Mucosa of rectum (tissue), 2 donors: ENCODE measurements around the gene CA12.

Source experiments
- H3K27ac ChIP-seq, 2 donors: one replicate each; pipeline ENCODE4 v1.7.0; 2013; ENCODE audit warnings: inconsistent platforms in 2 of 2, low read depth in 2 of 2, low read length in 2 of 2
- H3K27me3 ChIP-seq, 2 donors: one replicate each; pipeline ENCODE4 v1.7.0; 2013; ENCODE audit warnings: low read length in 2 of 2; ENCODE audit not compliant: control insufficient read depth in 2 of 2, insufficient read depth in 2 of 2
- H3K36me3 ChIP-seq, 2 donors: one replicate each; pipeline ENCODE4 v1.7.0; 2013; ENCODE audit warnings: low read length in 2 of 2; ENCODE audit not compliant: control insufficient read depth in 2 of 2, insufficient read depth in 2 of 2
- H3K4me1 ChIP-seq, 2 donors: one replicate each; pipeline ENCODE4 v1.7.0; 2013; ENCODE audit warnings: low read length in 2 of 2, mild to moderate bottlenecking in 1 of 2; ENCODE audit not compliant: control insufficient read depth in 2 of 2, insufficient read depth in 2 of 2
- H3K4me3 ChIP-seq, 2 donors: one replicate each; pipeline ENCODE4 v1.7.0; 2013; ENCODE audit warnings: low read length in 2 of 2
- H3K9ac ChIP-seq, 2 donors: one replicate each; pipeline ENCODE4 v1.7.0; 2013; ENCODE audit warnings: low read length in 2 of 2, low read depth in 1 of 2, mild to moderate bottlenecking in 1 of 2
- H3K9me3 ChIP-seq, 2 donors: one replicate each; pipeline ENCODE4 v1.7.0; 2013; ENCODE audit warnings: low read length in 2 of 2; ENCODE audit not compliant: control insufficient read depth in 2 of 2
- donor health status: healthy.
- donor health status: Normal muscosa, but diverticular disease.

Gene CA12

DNA sequence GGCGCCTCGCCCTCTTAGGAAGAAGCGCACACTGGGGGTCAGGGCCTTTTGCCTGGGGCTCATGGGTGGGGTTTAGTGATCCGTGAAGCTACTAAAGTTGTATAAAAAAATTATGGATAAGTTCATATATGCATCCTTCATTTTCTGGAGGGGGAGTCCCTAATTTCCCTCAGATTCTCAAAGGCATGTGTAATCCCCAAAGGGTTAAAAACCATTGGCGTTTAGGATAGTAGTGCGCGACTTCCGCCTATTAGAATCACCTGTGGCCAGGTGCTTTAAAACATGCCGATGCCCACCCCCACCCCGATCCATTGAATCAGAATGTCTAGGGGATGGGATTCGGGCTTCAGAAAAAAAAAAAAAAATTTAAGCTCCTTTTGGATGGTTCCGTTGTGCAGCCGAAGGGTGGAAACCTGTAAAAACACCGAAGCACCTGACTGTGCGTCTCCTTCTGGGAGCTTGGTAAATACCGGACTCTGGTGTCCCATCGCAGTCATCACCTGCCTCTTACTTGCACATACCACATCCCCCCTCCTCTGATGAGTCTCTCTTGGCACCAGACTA is 103.7 kb downstream of the CA12 start:
- H3K27me3 ChIP-seq: no peaks in the 10 kb centered on the region
- peaks cover 8 to 9% of the 10 kb centered on the region in 2 donors for H3K4me1 ChIP-seq
- H3K27ac ChIP-seq: peak overlapping the region; percentile 66 to 68
- no peaks in the 10 kb centered on the region for H3K9me3 ChIP-seq
- H3K9ac ChIP-seq: peak overlapping the region; percentile 65 to 83
- H3K36me3 ChIP-seq: no peaks in the 10 kb centered on the region
- peak overlapping the region; percentile 67 to 79 for H3K4me3 ChIP-seq

DNA sequence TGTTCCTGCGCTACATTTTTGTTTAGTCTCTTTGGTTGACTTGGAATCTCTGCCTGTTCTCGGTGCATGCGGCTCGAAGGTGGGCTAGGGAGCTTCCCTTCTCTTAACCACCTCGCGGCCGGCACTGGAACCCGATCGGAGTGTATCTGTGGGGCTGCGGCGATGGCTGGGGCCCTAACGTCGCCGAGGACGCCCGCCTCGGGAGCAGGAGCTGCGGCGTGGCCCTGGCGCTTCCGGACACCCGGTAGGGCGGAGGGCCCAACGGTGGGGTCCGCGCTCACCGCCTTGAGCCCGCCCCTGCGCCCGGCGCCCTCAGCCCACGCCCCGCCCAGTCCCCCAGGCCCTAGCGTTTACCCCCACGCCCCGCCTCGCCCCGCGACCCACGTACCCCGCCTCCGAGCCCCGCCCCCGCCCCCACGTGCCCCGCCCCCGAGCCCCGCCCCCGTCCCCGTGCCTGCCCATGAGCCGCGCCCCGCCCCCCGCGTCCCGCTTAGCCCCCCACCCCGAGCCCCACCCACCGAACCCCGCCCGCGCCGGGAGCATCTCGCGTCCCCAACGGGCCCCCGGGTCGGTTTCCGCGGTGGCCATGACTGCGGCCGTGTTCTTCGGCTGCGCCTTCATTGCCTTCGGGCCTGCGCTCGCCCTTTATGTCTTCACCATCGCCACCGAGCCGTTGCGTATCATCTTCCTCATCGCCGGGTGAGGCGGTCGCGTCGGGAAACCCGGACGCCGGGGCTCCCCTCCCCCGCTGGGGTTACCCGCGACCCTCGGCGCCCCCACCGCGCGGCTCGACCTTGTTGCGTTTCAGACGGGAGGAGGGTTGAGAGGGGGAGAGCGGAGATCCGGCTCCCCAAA is 104.4 kb downstream of the CA12 start, which contains the start of gene APH1B:
APH1B (plus strand) TSS at position 568 of the 855 bp plus-strand sequence; CDS start at position 587, 19 bp downstream.
- Histone ChIP-seq H3K36me3 (no peaks in the 10 kb centered on the region), H3K4me3 (peak within 1 kb of the TSS; percentile 69 to 86), H3K27ac (peak within 1 kb of the TSS; percentile 66 to 71), H3K9ac (peak within 1 kb of the TSS; percentile 83 to 85), H3K4me1 (peaks cover 8 to 9% of the 10 kb centered on the region in 2 donors), H3K9me3 (no peaks in the 10 kb centered on the region), H3K27me3 (no peaks in the 10 kb centered on the region)

DNA sequence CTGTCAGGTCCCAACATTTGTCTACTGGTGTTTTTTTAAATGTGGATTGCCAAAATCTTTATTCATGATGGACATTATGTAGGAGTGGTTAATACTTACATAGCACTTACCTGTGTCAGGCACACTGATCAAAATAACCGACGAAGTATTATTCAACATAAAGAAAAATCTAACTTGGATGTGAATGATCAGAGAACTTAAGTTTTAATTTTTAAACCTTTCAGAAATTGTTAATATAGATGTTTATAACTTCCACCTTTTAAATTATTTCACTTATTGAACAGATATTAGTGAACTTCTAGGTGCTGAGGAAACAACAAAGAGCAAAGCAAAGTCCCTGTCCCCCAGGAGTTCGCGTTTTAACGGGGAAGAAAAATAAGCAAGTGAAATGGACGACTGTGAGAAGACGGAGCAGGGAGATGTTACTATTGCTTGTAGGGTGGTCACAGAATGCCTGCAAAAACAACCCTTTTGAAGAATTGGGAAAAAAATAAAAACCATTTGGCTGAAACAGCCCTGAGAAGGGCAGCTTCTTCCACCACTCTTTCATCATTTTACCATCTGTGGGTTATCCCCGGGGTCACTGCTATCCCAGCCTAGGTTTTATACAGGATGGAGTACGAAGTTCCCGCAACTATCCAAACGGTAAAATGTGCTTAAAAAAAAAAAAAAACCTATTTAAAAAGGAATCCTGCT is 105.2 kb downstream of the CA12 start:
- H3K36me3 ChIP-seq: no peaks in the 10 kb centered on the region
- peak overlapping the region; percentile 62 to 71 for H3K27ac ChIP-seq
- peaks cover 8 to 9% of the 10 kb centered on the region in 2 donors for H3K4me1 ChIP-seq
- H3K4me3 ChIP-seq: peak overlapping the region; percentile 69 to 86
- H3K9me3 ChIP-seq: no peaks in the 10 kb centered on the region
- H3K9ac ChIP-seq: peak overlapping the region; percentile 80 to 85
- no peaks in the 10 kb centered on the region for H3K27me3 ChIP-seq

DNA sequence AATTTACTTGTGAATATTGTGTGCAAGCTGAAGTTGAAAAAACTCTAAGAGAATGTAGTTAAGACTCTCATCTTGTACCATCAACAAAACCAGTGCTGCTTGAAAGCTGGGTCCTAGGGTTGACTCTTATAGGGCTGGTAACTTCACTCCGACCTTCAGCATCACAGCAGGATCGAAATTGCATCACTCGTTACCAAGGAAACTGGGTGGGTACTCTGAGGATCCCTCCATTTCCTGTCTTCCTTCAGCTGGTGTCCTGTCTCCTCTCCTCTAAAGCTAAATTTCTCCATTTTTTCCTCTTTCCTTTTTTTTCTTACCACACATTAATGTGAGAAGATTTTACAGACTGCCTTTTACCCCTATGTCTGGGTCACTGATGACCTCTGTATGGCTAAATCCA is 107.2 kb downstream of the CA12 start:
- no peak overlapping the region for H3K4me3 ChIP-seq
- H3K36me3 ChIP-seq: peaks cover 0 to 3% of the 10 kb centered on the region in 2 donors
- H3K27ac ChIP-seq: no peak overlapping the region
- no peaks in the 10 kb centered on the region for H3K27me3 ChIP-seq
- H3K9ac ChIP-seq: no peak overlapping the region
- H3K9me3 ChIP-seq: no peaks in the 10 kb centered on the region
- peaks cover 8 to 9% of the 10 kb centered on the region in 2 donors for H3K4me1 ChIP-seq
